ENCODE data around the gene RPL36AL. TPM values are rescaled to one million over a fixed set of nuclear protein-coding genes. Genes with fewer than 3 reads are reported as not detected.
A peak's percentile ranks its signal among the peaks of the same experiment; 100 is the strongest.
"Not testable (repeated sequence)": the region's sequence is repeated elsewhere in the genome, so short reads cannot be mapped to it uniquely, and the experiment has no call there.

RPL36AL gene
- 100 to 1,000 TPM in 2 of 4 donors, 10 to 100 TPM in 2; 22.8 to 248 (median 137) TPM for total RNA-seq

DNA sequence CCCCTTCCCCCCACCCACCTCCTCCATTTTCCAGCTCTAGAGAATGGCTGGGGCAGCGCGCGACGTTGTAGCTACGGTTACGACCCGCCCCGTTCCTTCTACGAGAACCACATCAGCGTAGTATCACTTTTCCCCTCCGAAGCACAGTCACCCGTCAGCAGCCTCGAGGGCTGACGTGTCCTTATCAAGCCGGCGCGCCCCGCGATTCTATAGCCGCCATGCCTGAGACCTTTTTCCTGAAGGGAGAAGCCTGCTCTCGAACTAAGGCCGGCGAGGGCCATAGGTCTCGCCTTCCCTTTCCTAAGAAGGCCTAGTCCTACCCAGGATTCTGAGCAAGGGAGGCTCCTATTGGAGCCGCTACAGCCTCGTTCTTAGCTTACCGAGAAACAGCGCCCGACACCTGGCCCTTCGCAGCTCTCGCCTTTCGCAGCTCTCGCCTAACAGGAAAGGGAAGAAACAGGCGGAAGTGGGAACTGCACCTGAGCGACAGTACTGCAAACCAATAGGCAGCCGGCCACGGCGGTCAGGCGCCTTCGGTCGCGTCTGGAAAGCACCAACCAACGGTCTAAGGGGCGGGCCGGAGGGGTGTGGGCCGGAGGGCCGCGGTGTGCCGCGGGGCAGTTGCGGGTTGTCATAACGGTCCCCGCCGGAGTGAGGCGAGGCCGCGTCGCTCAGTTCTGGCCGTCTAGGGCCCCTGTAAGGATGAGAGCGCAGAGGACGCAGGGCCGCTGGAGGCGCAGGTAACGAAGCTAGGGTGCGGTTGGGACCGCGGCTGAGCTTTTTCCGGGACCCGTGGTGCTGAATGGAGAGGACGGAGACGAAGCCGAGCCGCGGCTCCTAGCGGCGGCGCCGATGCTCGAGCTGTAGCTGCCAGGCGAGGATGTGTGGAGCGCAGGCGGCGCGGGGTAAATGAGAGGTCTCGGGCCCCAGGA lies at the start of gene RPL36AL, which contains the start of gene MGAT2:
TSS of gene RPL36AL (minus strand) at position 445 of the 932 bp plus-strand sequence. CDS start 1,522 bp downstream, outside the sequence.
TSS of gene MGAT2 (plus strand) at position 618 of the 932 bp plus-strand sequence. CDS start 470 bp downstream, outside the sequence.
- Histone ChIP-seq H3K4me3 (peak within 1 kb of the TSS; percentile 79 to 99 (median 93)), H3K36me3 (peaks cover 0 to 12% (median 3%) of the 10 kb centered on the region in 4 donors), H3K27ac (peak within 1 kb of the TSS; percentile 95 to 99 (median 96)), H3K4me1 (peaks cover 5 to 58% (median 39%) of the 10 kb centered on the region in 4 donors), H3K27me3 (no peaks in the 10 kb centered on the region), H3K9me3 (no peaks in the 10 kb centered on the region)
- peak; percentile 99 for DNase-seq
- 0% methylated on average over 9 to 79 of the region's 85 CpGs for WGBS, 2 donors (ENCODE audit: low coverage in 1 of 2)
- intact Hi-C loops (cut with DNase I; ENCODE audit: low total_unique reads) (no loop called here), in situ Hi-C loops (cut with MboI; ENCODE audit: low pct_ligation_motif_present in 1 of 4, low pct_unique_long_range_greater_than_20kb in 1 of 4, low sequenced_read_pairs in 3 of 4) (no loop called here)
- TF ChIP-seq POLR2AphosphoS5 (IDR thresholded peaks at IDR 0.05): peak; percentile 98 to 100 (median 99)
- TF ChIP-seq, protein P1, sequence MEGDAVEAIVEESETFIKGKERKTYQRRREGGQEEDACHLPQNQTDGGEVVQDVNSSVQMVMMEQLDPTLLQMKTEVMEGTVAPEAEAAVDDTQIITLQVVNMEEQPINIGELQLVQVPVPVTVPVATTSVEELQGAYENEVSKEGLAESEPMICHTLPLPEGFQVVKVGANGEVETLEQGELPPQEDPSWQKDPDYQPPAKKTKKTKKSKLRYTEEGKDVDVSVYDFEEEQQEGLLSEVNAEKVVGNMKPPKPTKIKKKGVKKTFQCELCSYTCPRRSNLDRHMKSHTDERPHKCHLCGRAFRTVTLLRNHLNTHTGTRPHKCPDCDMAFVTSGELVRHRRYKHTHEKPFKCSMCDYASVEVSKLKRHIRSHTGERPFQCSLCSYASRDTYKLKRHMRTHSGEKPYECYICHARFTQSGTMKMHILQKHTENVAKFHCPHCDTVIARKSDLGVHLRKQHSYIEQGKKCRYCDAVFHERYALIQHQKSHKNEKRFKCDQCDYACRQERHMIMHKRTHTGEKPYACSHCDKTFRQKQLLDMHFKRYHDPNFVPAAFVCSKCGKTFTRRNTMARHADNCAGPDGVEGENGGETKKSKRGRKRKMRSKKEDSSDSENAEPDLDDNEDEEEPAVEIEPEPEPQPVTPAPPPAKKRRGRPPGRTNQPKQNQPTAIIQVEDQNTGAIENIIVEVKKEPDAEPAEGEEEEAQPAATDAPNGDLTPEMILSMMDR (IDR thresholded peaks at IDR 0.05): peak in 4 of 5 experiments; percentile 1 to 60 (median 36)
- TF ChIP-seq POLR2A (IDR thresholded peaks at IDR 0.05): peak; percentile 99
- TF ChIP-seq EP300 (IDR thresholded peaks at IDR 0.05; ENCODE audit: low read depth): no peak

DNA sequence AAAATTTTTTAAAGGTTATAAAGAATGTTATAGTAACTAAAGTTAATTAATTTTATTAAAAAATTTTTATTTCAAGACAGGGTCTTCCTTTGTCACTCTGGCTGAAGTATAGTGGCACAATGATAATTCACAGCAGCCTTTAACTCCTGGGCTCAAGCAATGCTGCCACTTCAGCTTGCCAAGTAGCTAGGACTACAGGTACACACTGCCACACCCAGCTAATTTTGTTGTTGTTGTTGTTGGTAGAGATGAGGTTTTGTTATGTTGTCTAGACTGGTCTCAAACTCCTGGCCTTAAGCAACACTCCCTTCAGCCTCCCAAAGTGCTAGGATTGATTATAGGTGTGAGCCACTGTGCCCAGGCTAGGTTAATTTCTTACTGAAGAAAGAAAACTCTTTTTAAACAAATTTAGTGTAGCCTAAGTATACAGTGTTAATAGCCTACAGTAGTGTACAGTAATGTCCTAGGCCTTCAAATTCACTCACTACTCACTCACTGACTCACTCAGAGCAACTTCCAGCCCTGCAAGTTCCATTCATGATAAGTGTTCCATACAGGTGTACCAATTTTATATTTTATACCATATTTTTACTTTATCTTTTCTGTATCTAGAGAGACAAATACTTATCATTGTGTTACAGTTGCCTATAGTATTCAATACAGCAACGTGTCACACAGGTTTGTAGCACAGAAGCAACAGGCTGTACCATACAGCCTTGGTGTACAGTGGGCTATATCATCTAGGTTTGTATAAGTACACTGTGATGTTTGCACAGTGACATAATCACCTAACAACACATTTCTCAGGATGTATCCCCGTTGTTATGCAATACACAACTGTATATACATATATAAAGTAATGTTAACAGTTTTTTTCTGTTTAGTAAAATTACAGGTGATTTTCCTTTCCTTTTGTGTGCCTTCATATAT lies 39.4 kb upstream of the RPL36AL start:
- H3K4me3 ChIP-seq: no peak overlapping the region
- no peaks in the 10 kb centered on the region for H3K36me3 ChIP-seq
- peaks cover 0 to 18% (median 9%) of the 10 kb centered on the region in 4 donors for H3K4me1 ChIP-seq
- no peak for DNase-seq
- in situ Hi-C loops (cut with MboI; ENCODE audit: low pct_ligation_motif_present in 1 of 4, low pct_unique_long_range_greater_than_20kb in 1 of 4, low sequenced_read_pairs in 3 of 4): no loop called here
- peak overlapping the region; percentile 24 to 71 (median 50) for H3K27ac ChIP-seq
- TF ChIP-seq POLR2A (IDR thresholded peaks at IDR 0.05) (no peak), POLR2AphosphoS5 (IDR thresholded peaks at IDR 0.05) (no peak), EP300 (IDR thresholded peaks at IDR 0.05; ENCODE audit: low read depth) (no peak)
- TF ChIP-seq, protein P1 (IDR thresholded peaks at IDR 0.05): no peak
- intact Hi-C loops (cut with DNase I; ENCODE audit: low total_unique reads): no loop called here
- WGBS, 2 donors (ENCODE audit: low coverage in 1 of 2): 55 to 56% methylated on average over 2 of the region's 2 CpGs
- no peaks in the 10 kb centered on the region for H3K27me3 ChIP-seq
- no peaks in the 10 kb centered on the region for H3K9me3 ChIP-seq

DNA sequence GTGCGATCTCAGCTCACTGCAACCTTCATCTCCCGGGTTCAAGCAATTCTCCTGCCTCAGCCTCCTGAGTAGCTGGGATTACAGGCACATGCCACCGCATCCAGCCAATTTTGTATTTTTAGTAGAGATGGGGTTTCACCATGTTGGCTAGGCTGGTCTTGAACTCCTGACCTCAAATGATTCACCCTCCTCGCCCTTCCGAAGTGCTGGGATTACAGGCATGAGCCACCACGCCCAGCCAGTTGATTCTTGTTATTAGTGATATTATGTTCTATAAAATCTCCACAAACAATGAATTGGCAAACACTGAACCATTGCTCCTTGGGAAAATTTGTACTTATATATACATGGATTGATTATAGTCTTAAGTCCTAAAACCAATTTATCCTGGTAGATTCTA lies 37.1 kb upstream of the RPL36AL start:
- DNase-seq: peak; percentile 17
- H3K27me3 ChIP-seq; intact Hi-C loops (cut with DNase I; ENCODE audit: low total_unique reads); H3K9me3 ChIP-seq; H3K4me3 ChIP-seq; H3K27ac ChIP-seq; in situ Hi-C loops (cut with MboI; ENCODE audit: low pct_ligation_motif_present in 1 of 4, low pct_unique_long_range_greater_than_20kb in 1 of 4, low sequenced_read_pairs in 3 of 4); H3K36me3 ChIP-seq: not testable (repeated sequence)
- H3K4me1 ChIP-seq: peaks cover 0 to 18% (median 9%) of the 10 kb centered on the region in 4 donors
- 71 to 80% methylated on average over 6 of the region's 6 CpGs for WGBS, 2 donors (ENCODE audit: low coverage in 1 of 2)

DNA sequence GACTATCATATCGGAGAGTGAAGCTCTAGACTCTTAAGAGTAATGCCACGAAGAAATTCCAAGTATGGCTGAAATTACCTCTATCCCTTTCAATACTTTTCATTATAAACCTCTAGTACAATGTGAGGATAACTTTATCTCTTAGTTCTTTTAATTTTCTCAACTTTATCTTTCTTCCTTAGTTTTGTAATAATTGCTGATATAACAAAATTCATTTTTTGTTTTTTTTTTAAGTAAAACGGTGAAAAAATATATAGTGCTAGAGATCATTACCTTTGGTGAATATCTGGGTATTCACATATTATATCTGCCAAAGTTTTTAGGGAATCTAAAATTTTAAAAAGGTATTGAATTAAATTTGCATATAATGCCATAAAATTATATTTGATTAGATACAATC lies 34.1 kb upstream of the RPL36AL start:
- H3K27me3 ChIP-seq: no peaks in the 10 kb centered on the region
- peaks cover 0 to 15% (median 5%) of the 10 kb centered on the region in 4 donors for H3K4me1 ChIP-seq
- in situ Hi-C loops (cut with MboI; ENCODE audit: low pct_ligation_motif_present in 1 of 4, low pct_unique_long_range_greater_than_20kb in 1 of 4, low sequenced_read_pairs in 3 of 4): no loop called here
- TF ChIP-seq POLR2AphosphoS5 (IDR thresholded peaks at IDR 0.05) (no peak), POLR2A (IDR thresholded peaks at IDR 0.05) (no peak), EP300 (IDR thresholded peaks at IDR 0.05; ENCODE audit: low read depth) (no peak)
- TF ChIP-seq, protein P1 (IDR thresholded peaks at IDR 0.05): no peak
- WGBS, 2 donors (ENCODE audit: low coverage in 1 of 2): 94 to 99% methylated on average over 3 of the region's 3 CpGs
- DNase-seq: no peak
- no peaks in the 10 kb centered on the region for H3K9me3 ChIP-seq
- H3K4me3 ChIP-seq: no peak overlapping the region
- H3K27ac ChIP-seq: no peak overlapping the region
- H3K36me3 ChIP-seq: no peaks in the 10 kb centered on the region
- intact Hi-C loops (cut with DNase I; ENCODE audit: low total_unique reads): no loop called here

Measured in transverse colon (tissue), 4 donors.